Activated gamma-delta T cell treated with Interleukin-2 at 50 U/mL for 16 hours (primary cell): ENCODE results near the gene HOXA7.

Source experiments
- DNase-seq: peaks from one replicate; pipeline ENCODE4 v3.0.0-alpha.2; 2020

Gene HOXA7

DNA sequence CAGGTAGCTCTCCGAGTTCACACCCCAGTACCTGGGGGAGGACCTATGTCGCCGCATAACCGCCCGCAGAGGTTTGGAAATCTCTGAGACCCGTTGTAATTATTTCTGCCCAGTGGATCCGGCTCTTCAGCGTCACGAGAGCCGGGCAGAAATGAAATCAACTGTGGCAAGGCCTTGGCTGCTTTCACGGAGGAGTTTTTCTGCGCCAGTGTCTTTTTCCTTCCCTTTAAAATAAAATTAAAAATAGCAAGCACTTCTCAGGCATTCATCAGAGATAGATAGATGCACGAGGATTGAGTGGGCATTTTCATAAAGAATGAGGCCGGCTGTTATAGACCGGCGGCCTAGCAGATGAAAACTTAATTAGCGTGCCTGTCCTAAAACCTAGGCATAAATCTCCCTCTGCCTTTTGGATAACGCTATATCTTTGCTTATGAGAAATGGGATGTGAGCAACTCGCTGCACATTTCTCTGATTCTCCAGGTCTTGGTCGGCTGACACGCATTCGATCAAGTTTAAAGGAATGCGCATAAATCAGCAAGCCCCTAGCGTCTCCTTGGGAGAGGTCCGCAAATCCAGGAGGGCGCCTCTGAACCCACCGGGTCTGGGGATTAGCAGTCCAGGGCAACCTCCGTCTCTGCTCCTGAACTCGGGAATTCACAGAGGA is 37.0 kb upstream of the HOXA7 start:
- no peak for DNase-seq

- DNase-seq = no peak
Measured at GRCh38 chr7:27192546-27193334, 36.3 kb upstream of the HOXA7 start.

DNA sequence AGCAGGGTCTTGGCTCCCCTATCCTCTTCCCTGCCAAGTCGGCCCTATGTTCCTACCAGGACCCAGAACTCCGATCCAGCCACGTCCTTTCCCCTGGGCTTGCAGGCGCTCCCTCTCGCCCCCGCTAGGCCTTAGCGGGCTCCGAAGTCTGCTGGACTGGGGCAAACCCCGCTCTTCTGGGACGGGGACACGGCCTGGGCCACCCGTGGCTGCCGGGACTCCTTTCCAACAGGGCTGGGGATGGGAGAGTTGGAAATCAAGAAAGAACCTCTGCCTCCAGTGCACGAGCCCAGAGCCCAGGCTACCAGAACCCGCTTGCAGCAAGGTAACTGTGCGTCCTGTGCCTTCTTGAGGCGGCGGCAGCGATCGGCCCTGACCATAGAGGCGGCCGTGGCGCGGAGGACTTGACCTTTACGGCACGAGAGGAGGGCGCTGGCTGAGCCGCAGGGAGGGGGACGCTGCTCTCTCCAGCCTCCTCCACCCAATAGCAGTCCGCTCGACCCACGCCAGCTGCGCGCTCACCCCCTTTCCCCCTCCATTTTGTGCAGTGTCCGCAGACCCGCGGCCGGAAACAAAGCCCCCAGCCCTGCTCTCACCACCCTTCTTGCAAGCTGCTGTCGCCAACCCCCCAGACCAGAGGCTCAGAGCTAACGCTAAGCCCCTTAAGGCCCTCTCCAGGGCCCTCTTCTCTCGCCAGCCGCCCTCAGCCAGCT is 35.5 kb upstream of the HOXA7 start:
- DNase-seq = no peak

DNA sequence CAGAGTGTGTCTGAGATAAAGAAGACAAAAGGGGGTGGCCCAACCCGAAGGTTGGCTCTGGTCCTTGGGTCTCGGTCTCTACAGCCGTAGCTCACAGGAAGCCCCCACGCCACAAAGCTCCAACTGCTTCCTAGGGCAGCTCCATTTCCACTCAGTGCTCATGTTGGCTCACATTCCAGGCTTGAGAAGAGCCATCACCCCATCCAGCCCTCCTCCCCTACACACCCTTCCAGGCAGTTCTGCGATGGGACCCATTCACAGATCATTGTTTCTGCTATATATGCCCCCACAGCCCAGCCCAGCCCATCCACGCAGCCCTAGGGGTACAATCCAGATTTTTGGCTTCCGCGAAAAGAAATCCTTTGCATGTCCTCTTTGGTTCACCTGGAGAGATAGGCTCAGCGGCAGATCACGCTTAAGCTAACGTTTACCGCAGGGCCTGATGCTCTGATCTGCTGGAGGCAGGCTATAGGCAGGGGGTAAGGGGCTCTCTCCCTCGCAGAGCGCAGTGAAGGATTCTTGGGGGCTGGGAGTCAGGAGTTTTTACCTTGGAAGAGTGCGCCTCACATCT is 34.8 kb upstream of the HOXA7 start:
- DNase-seq = no peak

- DNase-seq = no peak
Measured at GRCh38 chr7:27189997-27190748, 33.7 kb upstream of the HOXA7 start.

DNA sequence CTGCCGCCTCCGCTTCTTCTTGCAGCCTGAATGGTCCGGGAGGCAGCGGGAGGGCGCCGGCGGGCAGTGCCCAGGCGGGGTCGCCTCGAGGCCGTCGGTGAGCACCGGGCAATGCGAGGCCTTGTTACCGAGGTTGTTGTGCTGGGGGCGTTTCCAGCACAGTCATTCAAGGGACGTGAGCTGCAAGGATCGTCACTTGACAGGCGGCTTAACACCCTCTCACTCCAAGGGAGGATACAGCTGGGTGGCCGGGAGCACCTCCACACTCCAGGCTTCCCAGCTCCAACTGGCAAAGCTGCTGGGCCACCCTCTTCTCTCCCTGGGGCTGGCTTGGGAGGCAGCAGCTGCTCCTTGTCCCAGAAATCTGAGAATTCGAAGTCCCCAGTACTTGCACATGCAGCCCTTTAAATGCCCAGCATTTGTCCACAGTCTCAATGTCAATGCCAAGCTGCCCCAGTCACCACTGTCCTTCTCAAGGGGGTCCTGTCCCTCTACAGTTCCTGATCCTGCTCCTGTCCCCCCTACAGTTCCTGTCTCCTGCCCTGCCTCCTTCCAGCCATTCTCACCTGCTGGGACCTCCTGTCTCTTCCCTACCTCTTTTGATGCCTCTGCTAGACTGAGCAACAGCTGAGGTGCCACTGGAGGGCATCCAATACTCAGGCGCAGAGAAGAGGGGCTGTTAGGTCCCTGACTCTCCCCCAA is 33.0 kb upstream of the HOXA7 start:
- no peak for DNase-seq

GRCh38 chr7:27188386-27189294 is 32.2 kb upstream of the HOXA7 start:
- DNase-seq = no peak

- no peak for DNase-seq
Measured at GRCh38 chr7:27187475-27188385, 31.3 kb upstream of the HOXA7 start.

- no peak for DNase-seq
Measured at GRCh38 chr7:27186668-27187474, 30.4 kb upstream of the HOXA7 start.

DNA sequence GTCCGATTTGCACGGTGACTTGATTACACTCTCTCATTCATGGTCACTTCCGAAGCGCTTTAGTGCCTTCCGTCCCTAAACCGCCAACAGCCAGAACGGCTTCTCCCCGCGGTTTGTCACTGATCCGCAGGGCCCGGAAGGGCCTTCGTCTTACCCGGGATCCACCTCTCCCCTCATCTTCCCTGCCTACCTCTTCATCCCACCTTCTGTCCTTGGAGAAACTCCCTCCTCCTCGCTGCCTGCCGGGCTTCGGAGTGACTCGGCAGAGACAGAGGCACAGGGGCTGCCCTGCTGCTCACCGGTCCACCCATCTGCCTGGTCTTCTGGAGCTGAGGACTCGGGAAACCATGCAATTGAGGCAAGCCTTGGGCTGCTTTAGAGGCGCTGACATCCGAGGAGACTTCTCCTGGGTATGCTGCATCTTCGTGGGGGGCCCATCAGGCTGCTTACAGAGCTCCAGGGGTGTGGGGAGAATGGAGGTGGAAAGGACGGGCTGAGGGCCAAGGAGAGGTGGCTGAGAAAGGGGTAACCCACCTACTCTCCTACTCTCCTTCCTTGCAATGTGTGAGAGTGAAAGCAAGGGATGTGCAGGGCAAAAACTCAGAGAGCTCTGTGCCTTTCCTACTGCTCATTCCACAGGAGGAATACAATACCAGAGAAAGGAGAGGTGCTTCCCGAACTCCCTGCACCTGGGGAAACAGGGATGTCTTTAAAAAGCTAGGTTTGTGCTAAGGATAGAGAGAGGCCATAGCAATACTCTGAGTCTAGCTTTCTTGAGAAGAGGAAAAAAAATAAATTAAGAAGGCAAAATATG is 29.6 kb upstream of the HOXA7 start:
- DNase-seq = no peak

GRCh38 chr7:27185013-27185853 is 28.8 kb upstream of the HOXA7 start, which contains the start of gene HOXA11:
HOXA11 (minus strand) TSS chr7:27185232; CDS start chr7:27185144, 88 bp downstream.
- DNase-seq = no peak

GRCh38 chr7:27184337-27185012 is 28.0 kb upstream of the HOXA7 start:
- no peak for DNase-seq

DNA sequence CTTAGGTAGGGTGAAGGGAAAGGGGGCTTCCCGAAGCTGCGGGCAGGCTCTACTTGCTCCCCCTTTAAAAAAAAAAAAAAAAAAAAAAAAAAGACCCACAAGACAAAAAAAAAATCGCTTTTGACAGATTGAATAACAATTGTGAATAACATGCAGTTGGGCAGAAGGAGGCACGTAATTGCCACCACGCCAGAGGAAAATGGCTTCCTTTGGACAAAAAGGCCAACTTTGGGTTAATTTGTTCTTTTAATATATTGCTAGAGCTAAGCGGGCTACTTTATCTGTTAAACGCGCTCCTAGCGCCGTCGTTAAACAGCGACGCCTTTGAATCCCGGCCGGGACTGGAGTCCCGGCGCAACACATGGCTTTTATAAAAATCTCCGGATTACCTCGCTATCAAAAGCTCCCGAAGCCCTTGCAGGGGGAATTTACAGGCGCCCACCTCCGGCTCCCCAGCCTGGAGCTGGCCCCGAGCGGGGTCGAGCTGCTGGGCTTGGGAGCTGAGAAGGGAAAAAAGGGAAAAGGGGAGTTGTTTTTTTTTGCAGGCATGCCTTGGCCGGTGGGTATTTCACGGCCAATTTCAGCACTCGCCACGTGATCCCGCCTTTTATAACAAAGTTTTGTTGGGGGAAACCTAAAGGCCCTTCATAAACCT is 27.3 kb upstream of the HOXA7 start:
- DNase-seq = no peak

- no peak for DNase-seq
Measured at GRCh38 chr7:27182861-27183681, 26.6 kb upstream of the HOXA7 start.

- DNase-seq = no peak
Measured at GRCh38 chr7:27182285-27182841, 25.9 kb upstream of the HOXA7 start.
